IPS-NIHi11 (cell line): Measurements from ENCODE around the gene ANXA2R.
"Not testable (repeated sequence)": the region's sequence is repeated elsewhere in the genome, so short reads cannot be mapped to it uniquely, and the experiment has no call there.

Experiments used
- DNase-seq: peaks from one replicate; pipeline ENCODE4 v3.0.0; 2012; ENCODE audit warnings: mixed read lengths, low spot score

ANXA2R gene

DNA sequence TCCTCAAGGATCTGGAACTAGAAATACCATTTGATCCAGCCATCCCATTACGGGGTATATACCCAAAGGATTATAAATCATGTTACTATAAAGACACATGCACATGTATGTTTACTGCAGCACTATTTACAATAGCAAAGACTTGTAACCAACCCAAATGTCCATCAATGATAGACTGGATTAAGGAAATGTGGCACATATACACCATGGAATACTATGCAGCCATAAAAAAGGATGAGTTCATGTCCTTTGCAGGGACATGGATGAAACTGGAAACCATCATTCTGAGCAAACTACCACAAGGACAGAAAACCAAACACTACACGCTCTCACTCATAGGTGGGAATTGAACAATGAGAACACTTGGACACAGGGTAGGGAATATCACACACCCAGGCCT is 19.9 kb upstream of the ANXA2R start:
- not testable (repeated sequence) for DNase-seq

DNA sequence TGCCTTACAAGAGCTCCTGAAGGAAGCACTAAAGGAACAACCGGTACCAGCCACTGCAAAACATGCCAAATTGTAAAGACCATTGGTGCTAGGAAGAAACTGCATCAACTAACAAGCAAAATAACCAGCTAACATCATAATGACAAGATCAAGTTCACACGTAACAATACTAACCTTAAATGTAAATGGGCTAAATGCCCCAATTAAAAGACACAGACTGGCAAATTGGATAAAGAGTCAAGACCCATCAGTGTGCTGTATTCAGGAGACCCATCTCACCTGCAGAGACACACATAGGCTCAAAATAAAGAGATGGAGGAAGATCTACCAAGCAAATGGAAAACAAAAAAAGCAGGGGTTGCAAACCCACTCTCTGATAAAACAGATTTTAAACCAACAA is 15.0 kb upstream of the ANXA2R start:
- not testable (repeated sequence) for DNase-seq

DNA sequence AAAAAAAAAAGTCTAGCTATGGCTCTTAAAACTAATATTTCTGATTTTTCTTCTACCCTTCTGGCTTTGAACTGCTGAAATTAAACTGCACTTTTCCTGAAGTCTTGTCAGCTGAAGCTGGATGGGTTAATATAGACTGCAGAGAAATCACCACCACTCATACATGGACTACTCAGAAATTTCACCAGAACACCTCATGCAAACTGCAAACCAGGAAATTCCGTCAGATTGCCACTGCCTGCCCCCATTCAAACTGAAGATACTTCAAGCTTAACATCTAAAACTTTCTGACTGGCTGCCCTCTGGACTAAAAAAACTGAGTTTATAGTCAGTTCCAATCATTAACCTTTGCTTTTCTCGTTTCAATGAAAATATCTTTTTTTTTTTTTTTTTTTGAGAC is 11.6 kb upstream of the ANXA2R start:
- DNase-seq = no peak

DNA sequence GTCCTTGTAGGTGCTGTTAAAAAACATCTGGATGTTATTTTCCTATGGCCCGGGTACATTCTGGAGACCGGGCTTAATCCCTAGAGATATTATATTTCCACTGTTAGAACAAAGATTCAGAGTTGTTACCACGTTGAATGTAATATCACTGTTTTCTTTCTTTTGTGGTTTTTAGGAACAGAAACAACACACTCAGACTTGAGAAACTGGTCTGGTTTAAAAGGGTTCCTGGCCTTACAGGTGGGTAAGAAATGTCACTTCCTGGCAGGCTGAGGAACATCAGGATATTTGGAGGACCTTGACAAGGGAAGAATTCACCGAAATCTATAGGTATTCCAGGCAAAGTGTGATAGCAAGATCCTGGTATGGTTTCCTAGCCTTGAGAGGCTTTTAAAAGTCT is 10.3 kb upstream of the ANXA2R start:
- no peak for DNase-seq

DNA sequence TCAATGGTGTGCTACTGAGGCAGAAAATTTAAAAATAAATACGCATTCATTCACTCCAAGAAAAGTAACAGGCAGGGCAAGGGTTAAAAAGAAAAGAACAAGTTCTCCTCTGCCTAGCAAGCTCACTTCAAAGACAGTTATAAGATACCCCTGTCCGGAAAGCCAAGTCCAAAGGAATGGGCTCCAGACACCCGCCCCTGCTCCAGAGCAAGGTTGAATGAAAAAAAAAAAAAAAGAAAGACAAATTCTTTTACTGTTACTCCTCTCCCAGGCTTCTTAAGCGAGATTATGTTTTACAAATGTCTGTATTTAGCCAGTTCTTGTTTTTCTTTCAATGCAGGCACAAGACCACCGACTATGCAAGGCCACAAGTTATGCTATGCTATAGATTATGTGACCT is 9.1 kb upstream of the ANXA2R start:
- DNase-seq = no peak

DNA sequence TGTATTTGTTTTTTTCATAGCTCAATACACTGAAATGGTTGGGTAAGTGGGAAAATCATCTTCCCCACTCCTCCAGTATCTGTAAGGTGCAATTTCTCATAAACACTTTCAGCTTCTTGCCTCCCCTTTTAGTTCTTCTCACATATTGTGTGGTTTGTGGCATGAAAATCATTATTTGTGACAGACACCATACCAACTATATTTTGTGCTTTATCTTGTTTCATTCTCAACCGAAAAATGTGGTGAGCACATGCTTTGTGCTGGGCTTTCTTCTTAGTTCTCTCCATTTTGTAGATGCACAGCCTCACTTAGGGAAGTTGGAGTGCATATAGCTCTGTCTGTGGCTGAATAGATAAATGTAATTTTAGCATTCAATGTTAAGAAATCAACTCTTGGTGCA is 6.4 kb upstream of the ANXA2R start:
- no peak for DNase-seq

DNA sequence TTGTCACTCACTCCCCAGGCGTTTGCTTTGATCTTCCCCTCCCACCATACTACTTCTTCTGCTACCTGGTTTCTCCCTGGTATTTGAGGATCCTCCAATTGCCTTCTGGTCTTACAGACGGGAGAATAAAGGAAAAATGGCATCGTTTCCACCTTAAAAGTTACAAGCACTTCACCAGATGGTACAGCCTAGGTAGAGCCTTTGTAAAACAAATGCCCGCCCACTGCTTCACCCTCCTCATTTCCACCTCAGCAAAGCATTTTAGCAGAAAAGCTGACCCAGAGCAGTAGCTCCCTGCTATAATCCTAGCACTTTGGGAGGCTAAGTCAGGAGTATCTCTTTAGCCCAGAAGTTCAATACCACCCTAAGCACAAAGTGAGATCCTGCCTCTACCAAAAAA is 5.1 kb upstream of the ANXA2R start:
- DNase-seq = no peak

DNA sequence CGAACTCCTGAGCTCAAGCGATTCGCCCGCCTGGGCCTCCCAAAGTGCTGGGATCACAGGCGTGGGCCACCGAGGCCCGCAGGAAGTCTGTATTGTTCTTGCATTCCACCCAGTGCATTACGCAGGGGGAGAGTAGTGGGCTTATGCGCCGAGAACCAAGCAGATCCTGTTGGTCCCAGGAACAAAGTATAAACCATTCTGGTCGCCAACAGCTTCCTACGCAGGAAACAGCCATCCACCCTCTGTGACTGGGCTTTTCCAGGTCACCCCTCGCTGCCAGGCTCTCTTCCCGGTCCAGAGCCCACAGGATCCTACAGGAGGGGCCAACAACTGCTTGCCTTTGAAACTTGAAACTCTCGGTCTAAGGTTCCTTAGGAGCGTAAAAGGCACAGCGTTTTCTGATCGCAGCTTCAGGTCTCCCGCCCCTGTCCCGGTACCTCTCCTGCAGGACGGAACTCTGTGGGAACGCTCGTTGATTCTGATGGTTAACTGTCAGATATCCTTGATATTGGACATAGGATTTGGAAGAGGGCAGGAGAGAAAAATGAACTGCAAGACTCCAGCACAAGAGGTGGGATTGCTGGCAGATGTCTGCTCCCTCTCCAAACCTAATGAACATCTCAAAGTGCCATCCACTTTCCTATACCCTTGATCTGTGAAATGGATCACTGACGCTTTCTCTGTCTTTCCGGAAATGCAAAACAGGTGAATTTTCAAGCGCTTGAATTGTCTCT is 4.2 kb upstream of the ANXA2R start:
- peak; percentile 30 for DNase-seq

DNA sequence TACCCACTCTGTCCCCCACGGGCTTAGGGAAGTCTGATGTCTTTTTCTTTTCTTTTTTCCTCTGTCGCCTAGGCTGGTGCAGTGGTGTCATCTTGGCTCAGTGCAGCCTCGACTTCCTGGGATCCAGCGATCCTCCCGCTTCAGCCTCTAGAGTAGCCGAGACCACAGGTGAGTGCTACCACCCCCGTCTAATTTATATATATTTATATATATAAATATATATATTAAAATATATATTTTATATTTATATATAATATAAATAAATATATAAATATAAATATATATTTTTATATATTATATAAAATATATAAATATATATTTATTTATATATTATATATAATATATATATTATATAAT is 3.3 kb upstream of the ANXA2R start:
- no peak for DNase-seq

DNA sequence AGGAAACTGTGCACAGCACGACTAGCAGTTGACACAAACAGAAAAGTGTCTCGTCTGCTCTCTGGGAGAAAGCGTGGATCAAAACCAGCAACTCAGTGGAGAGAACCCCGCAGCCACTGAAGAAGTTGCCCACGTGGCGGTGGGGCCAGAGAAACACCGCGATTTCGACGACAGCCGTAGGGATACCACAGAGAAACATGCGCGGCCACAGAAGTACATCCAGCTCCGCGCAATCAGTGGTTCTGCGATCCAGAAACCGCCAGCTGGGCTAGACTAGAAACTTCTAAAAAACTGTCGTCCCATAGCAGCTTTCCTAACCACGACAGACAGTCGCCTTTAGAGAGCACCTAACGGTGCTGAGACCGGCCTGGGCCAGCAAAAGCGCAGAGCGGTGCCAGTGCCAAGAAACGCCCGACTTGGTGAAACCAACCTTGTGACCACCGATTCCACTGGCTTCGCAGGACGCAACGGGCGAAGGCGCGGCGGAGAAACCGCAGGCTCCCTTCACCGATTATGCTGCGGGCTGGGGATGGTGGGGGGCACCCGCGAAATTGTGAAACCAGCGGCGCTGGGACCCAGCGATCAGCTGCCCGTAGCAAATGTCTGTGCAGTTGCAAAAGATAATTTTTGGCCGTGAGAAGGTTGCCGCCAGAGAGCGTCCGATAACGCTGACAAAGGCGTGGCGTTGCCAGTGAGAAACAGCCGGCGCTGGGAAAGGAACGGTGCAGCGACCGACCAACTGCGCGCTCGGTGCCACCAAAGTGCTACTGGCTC is 2.7 kb upstream of the ANXA2R start:
- no peak for DNase-seq

DNA sequence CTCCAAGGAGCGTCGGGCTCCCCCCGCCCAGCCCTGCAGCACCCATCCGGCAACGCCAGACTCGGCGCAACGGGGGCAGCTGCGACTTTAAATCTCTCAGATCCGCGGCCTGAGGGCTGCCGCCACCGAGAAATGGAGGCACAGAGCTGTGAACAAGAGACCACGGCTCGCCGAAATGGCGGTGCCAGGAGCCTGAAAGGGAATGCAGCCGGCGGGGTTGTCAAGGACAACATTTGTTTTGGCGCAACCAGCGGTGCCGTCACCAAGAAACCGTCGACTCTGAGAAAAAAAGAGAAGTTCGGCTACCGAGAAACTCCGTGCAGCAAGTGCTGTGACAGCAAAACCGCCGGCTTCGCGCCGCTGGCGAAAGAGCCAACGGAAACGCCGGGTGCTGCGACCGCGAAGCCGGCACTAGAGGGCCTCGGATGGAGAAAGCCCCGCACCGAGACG is 2.1 kb upstream of the ANXA2R start:
- DNase-seq = no peak

DNA sequence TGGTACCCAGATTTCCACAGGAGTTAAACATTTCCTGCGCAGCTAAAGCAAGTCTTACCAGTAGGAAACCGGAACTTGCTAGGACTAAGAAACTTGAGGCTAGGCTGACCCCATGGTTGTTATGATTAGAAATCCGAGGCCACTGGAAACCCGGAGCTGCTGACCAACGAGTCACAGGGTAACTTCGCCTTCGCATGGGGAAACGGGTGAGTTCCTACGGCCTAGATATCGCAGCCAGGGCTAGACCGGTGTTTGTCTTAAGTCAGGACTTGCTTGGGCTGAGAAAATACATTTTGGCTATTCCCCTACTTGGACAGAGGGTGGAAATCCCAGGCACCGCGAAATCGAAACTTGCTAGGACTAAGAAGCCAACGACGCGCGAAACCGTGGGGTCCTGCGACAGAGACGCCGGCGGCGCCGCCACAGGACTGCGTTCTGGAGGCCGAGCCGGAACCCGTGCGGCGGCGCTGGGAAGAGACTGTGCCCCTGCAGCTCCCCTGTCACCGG is 1.6 kb upstream of the ANXA2R start:
- DNase-seq = no peak

DNA sequence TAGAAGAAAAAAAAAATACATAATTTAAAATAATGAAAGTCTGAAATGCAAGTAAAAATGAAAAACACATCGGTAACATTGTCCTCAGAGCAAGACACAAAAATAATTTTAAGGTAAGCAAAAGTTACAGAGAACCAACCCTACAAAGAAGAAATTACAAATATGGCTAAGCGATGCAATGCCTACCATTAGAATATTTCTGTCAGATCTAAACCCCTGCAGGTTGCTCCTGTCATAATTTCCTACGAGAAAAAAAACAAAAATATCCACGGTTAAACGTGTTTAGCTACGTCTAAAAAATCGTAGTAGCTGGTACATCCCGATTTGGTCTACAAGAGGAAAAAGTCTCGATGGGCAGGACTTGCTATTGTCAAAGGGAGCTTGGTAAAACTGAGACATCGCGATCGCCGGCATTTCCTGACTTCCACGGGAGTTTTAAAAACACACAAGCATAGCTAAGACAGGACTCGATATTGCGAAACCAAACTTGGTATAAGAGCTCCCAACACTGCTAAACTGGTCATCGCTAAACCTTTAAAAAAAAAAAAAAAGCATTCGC is 1.1 kb upstream of the ANXA2R start:
- no peak for DNase-seq

DNA sequence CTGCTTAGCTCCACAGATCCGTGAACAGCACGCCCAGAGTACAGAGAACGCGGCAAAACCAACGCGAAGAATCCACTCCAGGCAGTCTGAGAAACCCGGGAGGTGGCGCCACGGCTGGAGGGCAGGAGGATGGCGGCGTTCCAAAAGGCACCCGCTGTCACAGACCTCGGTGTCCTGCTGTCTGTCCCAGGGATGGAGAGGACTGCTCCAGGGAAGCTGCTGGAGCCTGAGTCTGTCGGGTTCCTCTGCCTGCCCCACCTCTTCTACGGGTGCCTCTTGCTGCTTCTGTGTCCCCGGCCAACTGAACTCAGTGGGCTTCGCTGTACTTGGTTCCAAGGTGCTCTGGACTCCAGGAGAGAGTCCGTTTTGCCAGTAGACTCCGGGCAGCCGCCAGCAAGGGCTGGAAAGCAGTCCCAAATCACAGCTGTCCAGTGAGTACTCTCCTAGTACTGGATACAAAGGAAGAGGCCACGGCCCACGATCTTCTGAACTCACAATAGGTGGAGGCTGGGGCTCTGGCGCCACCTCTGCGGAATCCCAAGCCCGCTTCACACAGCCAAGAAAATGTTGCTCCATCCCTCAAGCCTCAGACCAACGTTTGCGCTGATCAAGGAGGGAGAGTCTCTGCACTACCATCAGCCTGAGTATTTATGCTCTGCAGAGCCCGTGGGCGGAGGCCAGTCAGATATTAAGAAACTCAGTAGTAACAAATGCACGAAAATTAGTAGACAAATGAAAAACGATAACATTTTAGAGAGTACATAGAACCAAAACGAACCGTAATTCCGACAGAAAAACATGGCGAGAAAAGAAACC is 440 bp downstream of the ANXA2R start:
- no peak for DNase-seq

DNA sequence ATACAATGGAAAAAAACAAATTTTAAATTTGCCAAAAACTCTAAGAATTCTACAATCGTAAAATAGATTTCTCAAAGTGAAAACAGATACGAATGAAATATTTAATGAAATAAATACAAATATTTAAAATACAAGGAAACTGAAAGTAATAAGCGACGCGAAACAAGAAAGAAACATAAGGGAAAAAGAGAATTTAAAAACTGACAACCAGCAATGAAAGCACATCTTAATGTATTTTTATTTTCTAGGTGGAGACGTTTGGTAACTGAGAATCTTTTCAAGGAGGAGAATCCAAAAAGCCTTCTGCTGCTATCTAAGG is 1.0 kb downstream of the ANXA2R start:
- no peak for DNase-seq

DNA sequence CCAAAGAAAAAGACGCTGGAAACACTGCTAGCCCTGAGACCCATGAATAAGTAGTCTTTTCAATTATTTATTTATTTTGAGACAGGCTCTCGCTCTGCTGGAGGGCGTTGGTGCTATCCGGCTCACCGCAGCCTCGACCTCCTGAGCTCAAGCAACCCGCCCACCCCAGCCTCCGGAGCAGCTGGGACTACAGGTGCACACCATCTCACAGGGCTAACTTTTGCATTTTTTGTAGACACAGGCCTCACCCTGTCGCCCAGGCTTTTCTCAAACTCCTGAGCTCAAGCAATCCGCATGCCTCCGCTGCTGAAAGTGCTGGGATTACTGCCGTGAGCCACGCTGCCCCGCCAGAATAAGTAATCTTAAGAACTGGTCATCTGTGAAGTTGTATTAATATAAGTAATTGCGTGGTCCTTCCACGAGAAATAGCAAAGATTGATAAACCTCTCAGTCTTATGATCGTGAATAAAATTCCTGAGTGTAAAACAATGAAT is 1.6 kb downstream of the ANXA2R start:
- DNase-seq = no peak

DNA sequence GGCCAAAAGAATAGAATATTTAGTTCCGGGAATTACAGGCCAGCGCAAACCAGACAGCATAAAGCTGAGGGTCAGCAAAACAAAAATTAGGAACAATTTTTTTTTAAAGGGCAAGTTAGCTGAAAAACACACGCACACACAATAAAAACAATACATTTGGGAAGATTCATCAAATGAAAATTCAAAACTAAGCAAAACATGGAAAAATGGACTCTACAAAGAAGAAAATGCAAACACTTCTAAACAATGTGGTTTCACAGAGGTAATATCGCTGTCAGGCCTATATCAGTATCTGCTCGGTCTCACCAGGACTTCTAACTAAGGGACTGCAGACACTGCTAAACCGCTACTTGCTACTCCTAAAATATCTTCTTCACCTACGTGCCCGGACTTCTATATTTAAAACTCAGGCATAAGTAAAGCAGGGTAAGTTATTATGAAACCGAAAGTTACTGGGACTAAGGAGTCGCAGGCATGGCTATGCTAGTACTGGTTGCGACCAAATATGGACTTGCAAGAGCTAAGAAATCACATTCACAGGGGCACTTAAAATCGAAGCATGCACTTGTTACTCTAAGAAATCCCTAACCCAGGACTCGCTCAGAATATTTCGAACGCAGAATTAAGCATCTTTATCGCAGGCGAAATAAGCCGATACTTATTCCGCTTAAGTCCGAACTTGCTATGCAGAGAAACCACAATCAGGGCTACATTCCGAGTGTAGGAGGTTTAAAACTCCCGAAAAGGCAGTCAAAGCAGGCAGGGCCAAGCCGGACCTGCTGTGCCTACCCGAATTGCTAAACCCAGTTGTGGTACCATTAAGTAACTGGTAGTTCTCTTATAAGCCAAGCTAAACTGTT is 2.3 kb downstream of the ANXA2R start:
- DNase-seq = no peak

DNA sequence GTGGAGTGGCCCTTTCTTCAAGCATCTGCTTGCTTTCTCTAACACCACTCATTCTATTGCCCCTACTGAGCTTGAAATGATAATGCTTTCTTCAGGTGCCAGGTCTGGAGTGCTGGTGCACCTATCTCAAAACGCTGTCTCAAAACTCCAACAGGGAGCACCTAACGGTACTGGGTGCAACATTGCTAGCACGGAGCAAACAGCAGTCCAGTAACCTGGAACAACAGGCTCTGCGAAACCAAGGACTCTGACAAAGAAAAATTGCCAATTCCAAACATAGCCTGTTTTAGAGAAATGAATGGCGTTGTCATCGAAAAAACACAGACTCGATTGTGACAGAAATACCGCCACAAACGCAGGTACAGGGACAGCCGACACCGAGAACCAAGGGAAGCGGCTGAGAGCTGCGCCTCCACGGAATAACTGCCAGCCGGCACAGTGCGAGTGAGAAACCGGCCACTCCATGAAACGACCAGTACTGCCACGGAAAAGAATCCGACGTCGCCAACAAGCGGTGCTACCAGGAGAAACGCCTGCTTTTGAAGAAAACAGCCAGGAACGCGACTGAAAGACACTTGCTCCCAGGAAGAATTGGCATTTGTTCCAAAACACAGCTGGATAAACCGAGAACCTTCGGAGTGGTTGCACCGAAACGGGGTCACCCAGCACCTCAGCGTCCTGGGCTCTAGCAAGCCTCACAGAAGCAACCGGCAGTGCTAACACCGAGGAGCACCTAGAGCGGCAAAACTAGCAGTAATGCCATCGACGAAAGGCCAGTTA is 3.1 kb downstream of the ANXA2R start:
- no peak for DNase-seq

DNA sequence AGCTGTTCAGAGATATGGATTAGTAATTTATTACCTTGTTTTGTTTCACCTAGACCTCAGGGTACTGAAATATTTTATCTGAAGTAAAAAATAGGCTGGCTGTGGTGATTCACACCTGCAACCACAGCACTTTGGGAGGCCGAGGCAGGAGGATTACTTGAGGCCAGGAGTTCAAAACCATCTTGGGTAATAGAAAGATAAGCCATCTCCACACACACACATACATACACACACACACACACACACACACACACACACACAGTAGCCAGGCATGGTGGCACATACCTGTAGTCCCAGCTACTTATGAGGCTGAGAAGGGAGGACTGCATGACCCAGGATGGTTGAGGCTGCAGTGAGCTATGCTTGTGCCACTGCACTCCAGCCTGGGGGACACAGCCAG is 3.7 kb downstream of the ANXA2R start:
- no peak for DNase-seq

DNA sequence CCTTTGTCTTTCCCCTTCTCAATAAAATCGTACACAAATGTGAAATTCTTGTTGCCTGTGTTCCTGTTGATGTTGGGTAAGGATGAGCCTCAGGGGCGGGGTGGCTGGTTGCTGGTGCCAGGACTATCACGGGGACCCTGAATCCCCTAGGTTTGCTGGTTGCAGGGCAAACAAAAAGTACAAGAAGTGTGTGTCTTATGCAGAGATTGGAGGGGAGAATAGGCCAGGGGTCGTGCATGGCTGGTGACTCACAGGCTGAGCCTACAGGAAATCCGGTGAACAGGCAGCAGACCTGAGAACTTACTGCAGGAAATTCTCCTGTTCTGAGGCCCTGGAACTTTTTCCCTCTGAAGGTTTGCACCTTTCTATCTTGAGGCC is 5.5 kb downstream of the ANXA2R start:
- no peak for DNase-seq
